Measurements from ENCODE around the gene INPP5A. TPM values are rescaled to one million over a fixed set of nuclear protein-coding genes. Genes with fewer than 3 reads are reported as not detected.
A peak's percentile ranks its signal among the peaks of the same experiment; 100 is the strongest.

Gene INPP5A
- total and polyA plus RNA-seq, 10 donors, result 11.1 to 41.3 (median 30.8) TPM

GRCh38 chr10:132688580-132689420 lies 151.2 kb downstream of the INPP5A start:
- intact Hi-C loops (cut with DNase I; ENCODE audit: low total_unique reads), result no loop called here
- Histone ChIP-seq H3K27ac (no peak overlapping the region), H3K36me3 (peaks cover 0 to 34% (median 16%) of the 10 kb centered on the region in 6 donors), H3K4me3 (no peak overlapping the region), H3K4me1 (peaks cover 3 to 23% (median 18%) of the 10 kb centered on the region in 6 donors), H3K9me3 (peaks cover 0 to 7% (median 0%) of the 10 kb centered on the region in 8 donors), H3K27me3 (replicated peaks in 1 of 7) (no peaks in the 10 kb centered on the region)
- DNase-seq, result peak; percentile 54
- 92 to 98% (median 97%) methylated on average over 16 to 20 of the region's 20 CpGs for WGBS, 5 donors
- TF ChIP-seq CTCF (IDR thresholded peaks at IDR 0.05 in 8 of 11, conservative IDR thresholded peaks at IDR 0.05 in 3 of 11) (no peak), POLR2A (IDR thresholded peaks at IDR 0.05) (no peak), POLR2AphosphoS5 (IDR thresholded peaks at IDR 0.05) (no peak)

- Histone ChIP-seq H3K27me3 (replicated peaks in 1 of 7) (no peaks in the 10 kb centered on the region), H3K27ac (no peak overlapping the region), H3K9me3 (peaks cover 0 to 14% (median 4%) of the 10 kb centered on the region in 8 donors), H3K4me3 (no peak overlapping the region), H3K36me3 (peaks cover 0 to 34% (median 16%) of the 10 kb centered on the region in 6 donors), H3K4me1 (peaks cover 3 to 13% (median 7%) of the 10 kb centered on the region in 6 donors)
- TF ChIP-seq CTCF (IDR thresholded peaks at IDR 0.05 in 8 of 11, conservative IDR thresholded peaks at IDR 0.05 in 3 of 11) (no peak), POLR2AphosphoS5 (IDR thresholded peaks at IDR 0.05) (no peak), POLR2A (IDR thresholded peaks at IDR 0.05) (no peak)
- peak; percentile 36 for DNase-seq
- intact Hi-C loops (cut with DNase I; ENCODE audit: low total_unique reads), result no loop called here
- WGBS, 5 donors, result 94 to 99% (median 97%) methylated on average over 17 to 25 of the region's 25 CpGs
Measured at GRCh38 chr10:132689721-132690360, 152.3 kb downstream of the INPP5A start.

- H3K27ac ChIP-seq, result no peak overlapping the region
- no peak for TF ChIP-seq POLR2A (IDR thresholded peaks at IDR 0.05)
- no peak for TF ChIP-seq POLR2AphosphoS5 (IDR thresholded peaks at IDR 0.05)
- peaks cover 0 to 34% (median 16%) of the 10 kb centered on the region in 6 donors for H3K36me3 ChIP-seq
- H3K9me3 ChIP-seq, result peaks cover 0 to 19% (median 9%) of the 10 kb centered on the region in 8 donors
- peaks cover 0 to 7% (median 2%) of the 10 kb centered on the region in 6 donors for H3K4me1 ChIP-seq
- no peaks in the 10 kb centered on the region for H3K27me3 ChIP-seq (replicated peaks in 1 of 7)
- WGBS, 5 donors, result 95 to 99% (median 97%) methylated on average over 7 of the region's 7 CpGs
- peak; percentile 24 for DNase-seq
- intact Hi-C loops (cut with DNase I; ENCODE audit: low total_unique reads), result no loop called here
- no peak overlapping the region for H3K4me3 ChIP-seq
Measured at GRCh38 chr10:132690401-132690800, 152.8 kb downstream of the INPP5A start.

GRCh38 chr10:132690821-132691610 lies 153.4 kb downstream of the INPP5A start:
- H3K27me3 ChIP-seq (replicated peaks in 1 of 7), result no peaks in the 10 kb centered on the region
- intact Hi-C loops (cut with DNase I; ENCODE audit: low total_unique reads), result no loop called here
- H3K4me1 ChIP-seq, result peaks cover 0 to 1% (median 0%) of the 10 kb centered on the region in 6 donors
- no peak for TF ChIP-seq CTCF (IDR thresholded peaks at IDR 0.05 in 8 of 11, conservative IDR thresholded peaks at IDR 0.05 in 3 of 11)
- TF ChIP-seq POLR2AphosphoS5 (IDR thresholded peaks at IDR 0.05), result no peak
- TF ChIP-seq POLR2A (IDR thresholded peaks at IDR 0.05), result no peak
- H3K9me3 ChIP-seq, result peaks cover 0 to 22% (median 11%) of the 10 kb centered on the region in 8 donors
- 96 to 98% (median 98%) methylated on average over 56 of the region's 56 CpGs for WGBS, 5 donors
- H3K36me3 ChIP-seq, result peaks cover 0 to 37% (median 16%) of the 10 kb centered on the region in 6 donors
- no peak overlapping the region for H3K4me3 ChIP-seq
- no peak overlapping the region for H3K27ac ChIP-seq
- DNase-seq, result peak; percentile 45
